Liver (tissue), 9 donors: ENCODE data around the gene DNAJB11. TPM values are rescaled to one million over a fixed set of nuclear protein-coding genes. Genes with fewer than 3 reads are reported as not detected.

Experiments
- DNase-seq: peaks from one replicate; pipeline ENCODE4 v3.0.0-alpha.2; 2017; ENCODE audit warnings: low spot score
- H3K27ac ChIP-seq, 2 donors: one replicate each; pipeline ENCODE4 v1.7.0; 2013; ENCODE audit warnings: inconsistent platforms in 2 of 2, low read length in 2 of 2, control low read depth in 1 of 2, low read depth in 1 of 2, mild to moderate bottlenecking in 1 of 2
- H3K27me3 ChIP-seq, 4 donors: one replicate each; pipeline versions ENCODE4 v1.6.1 to v1.7.0; 2013; ENCODE audit warnings: low read length in 3 of 4, inconsistent platforms in 1 of 4, mild to moderate bottlenecking in 1 of 4, moderate library complexity in 1 of 4; ENCODE audit not compliant: control insufficient read depth in 4 of 4, insufficient read depth in 4 of 4
- H3K36me3 ChIP-seq, 4 donors: one replicate each; pipeline versions ENCODE4 v1.6.1 to v1.7.0; 2013; ENCODE audit warnings: low read length in 3 of 4, mild to moderate bottlenecking in 3 of 4, low read depth in 1 of 4, moderate library complexity in 1 of 4; ENCODE audit not compliant: control insufficient read depth in 4 of 4, insufficient read depth in 3 of 4
- H3K4me1 ChIP-seq, 4 donors: one replicate each; pipeline versions ENCODE4 v1.6.1 to v1.7.0; 2013; ENCODE audit warnings: low read length in 3 of 4, mild to moderate bottlenecking in 3 of 4, moderate library complexity in 1 of 4; ENCODE audit not compliant: control insufficient read depth in 4 of 4, insufficient read depth in 4 of 4
- H3K4me3 ChIP-seq, 3 donors: one replicate each; pipeline versions ENCODE4 v1.6.1 to v1.7.0; 2013; ENCODE audit warnings: low read length in 3 of 3, control low read depth in 1 of 3, low read depth in 1 of 3, mild to moderate bottlenecking in 1 of 3
- H3K9ac ChIP-seq, 2 donors: one replicate each; pipeline ENCODE4 v1.7.0; 2013; ENCODE audit warnings: low read length in 2 of 2, mild to moderate bottlenecking in 2 of 2, moderate library complexity in 2 of 2, control low read depth in 1 of 2, low read depth in 1 of 2
- H3K9me3 ChIP-seq, 4 donors: one replicate each; pipeline versions ENCODE4 v1.6.1 to v1.7.0; 2013; ENCODE audit warnings: low read length in 3 of 4; ENCODE audit not compliant: control insufficient read depth in 4 of 4
- ATF3 ChIP-seq: IDR thresholded peaks from 2 replicates; pipeline ENCODE4 v1.6.1; 2016; ENCODE audit warnings: antibody characterized with exemption
- CTCF ChIP-seq: fragments of 150-350 bp; IDR thresholded peaks from 2 replicates; pipeline ENCODE4 v1.5.1; 2017; ENCODE audit warnings: improper control_type of control experiment, low read depth, low read length; ENCODE audit not compliant: missing input control
- GABPA ChIP-seq, 2 donors: IDR thresholded peaks in 1 of 2; conservative IDR thresholded peaks in 1 of 2; 2 replicates each; pipeline ENCODE4 v1.6.1; 2016; ENCODE audit warnings: antibody characterized with exemption in 2 of 2, mild to moderate bottlenecking in 1 of 2, moderate library complexity in 1 of 2
- HNF4A ChIP-seq, 2 donors: conservative IDR thresholded peaks; 2 replicates each; pipeline ENCODE4 v1.6.1; 2016; ENCODE audit warnings: antibody characterized with exemption in 2 of 2, mild to moderate bottlenecking in 2 of 2
- HNF4G ChIP-seq: IDR thresholded peaks from 2 replicates; pipeline ENCODE4 v1.6.1; 2016; ENCODE audit warnings: antibody characterized with exemption
- JUND ChIP-seq, 2 donors: IDR thresholded peaks; 2 replicates each; pipeline ENCODE4 v1.6.1; 2016; ENCODE audit warnings: antibody characterized with exemption in 2 of 2
- REST ChIP-seq: IDR thresholded peaks from 2 replicates; pipeline ENCODE4 v1.6.1; 2016; ENCODE audit warnings: antibody characterized with exemption, mild to moderate bottlenecking
- RXRA ChIP-seq, 2 donors: IDR thresholded peaks; 2 replicates each; pipeline ENCODE4 v1.6.1; 2017 to 2018; ENCODE audit warnings: antibody characterized with exemption in 2 of 2, mild to moderate bottlenecking in 1 of 2
- SP1 ChIP-seq: IDR thresholded peaks from 2 replicates; pipeline ENCODE4 v1.6.1; 2018; ENCODE audit warnings: antibody characterized with exemption, mild to moderate bottlenecking
- TAF1 ChIP-seq: conservative IDR thresholded peaks from 2 replicates; pipeline ENCODE4 v1.6.1; 2016; ENCODE audit warnings: antibody characterized with exemption, mild to moderate bottlenecking
- WGBS: extraction: QIAGEN DNeasy Blood & Tissue Kit; methylation state at CpG from one replicate; pipeline ENCODE4 v1.1.7; 2013; 5-methylcytosine and 5-hydroxymethylcytosine counted together
- polyA plus RNA-seq, 2 donors: library from polyadenylated mRNA; stranded (reverse) in 1 of 2; unstranded in 1 of 2; fragments of 200-250 nt in 1 of 2; fragments of >200 nt in 1 of 2; fragmentation: Nextera tagmentation in 1 of 2; extraction: Ambion mirVana in 1 of 2; gene quantifications; one replicate each; pipeline versions ENCODE4 v1.2.1 to v1.2.3, GENCODE V29; 2013 to 2015
- total RNA-seq, 2 donors: library from RNA; depleted of rRNA; stranded (reverse); fragments of >200 nt; gene quantifications; one replicate each; pipeline ENCODE4 v1.2.3, GENCODE V29; 2014
- TF ChIP-seq, protein P1 (sequence below): IDR thresholded peaks from 2 replicates; pipeline ENCODE4 v1.6.1; 2016; ENCODE audit warnings: antibody characterized with exemption
- TF ChIP-seq, protein P2 (sequence below): IDR thresholded peaks from 2 replicates; pipeline ENCODE4 v1.6.1; 2016; ENCODE audit warnings: antibody characterized with exemption
- donor health status: healthy.
- donor health status: healthy.
- donor health status: healthy.
- donor health status: healthy.
- donor health status: healthy.

The DNAJB11 gene
- total and polyA plus RNA-seq, 4 donors = 30.2 to 101 (median 56.0) TPM

GRCh38 chr3:186599785-186600166, 29.3 kb downstream of the DNAJB11 start:
- Histone ChIP-seq H3K36me3 (no peaks in the 10 kb centered on the region), H3K4me3 (peak overlapping the region in 1 of 3 donors; percentile 15), H3K4me1 (peaks cover 16 to 70% (median 51%) of the 10 kb centered on the region in 4 donors), H3K9me3 (no peaks in the 10 kb centered on the region), H3K27ac (peak overlapping the region; percentile 78 to 84), H3K27me3 (no peaks in the 10 kb centered on the region), H3K9ac (peak overlapping the region; percentile 25 to 57)
- no peak for DNase-seq
- 41% methylated on average over 2 of the region's 2 CpGs for WGBS
- peak; percentile 5 for TF ChIP-seq SP1
- TF ChIP-seq HNF4G = peak; percentile 3
- TF ChIP-seq TAF1 = no peak

DNA sequence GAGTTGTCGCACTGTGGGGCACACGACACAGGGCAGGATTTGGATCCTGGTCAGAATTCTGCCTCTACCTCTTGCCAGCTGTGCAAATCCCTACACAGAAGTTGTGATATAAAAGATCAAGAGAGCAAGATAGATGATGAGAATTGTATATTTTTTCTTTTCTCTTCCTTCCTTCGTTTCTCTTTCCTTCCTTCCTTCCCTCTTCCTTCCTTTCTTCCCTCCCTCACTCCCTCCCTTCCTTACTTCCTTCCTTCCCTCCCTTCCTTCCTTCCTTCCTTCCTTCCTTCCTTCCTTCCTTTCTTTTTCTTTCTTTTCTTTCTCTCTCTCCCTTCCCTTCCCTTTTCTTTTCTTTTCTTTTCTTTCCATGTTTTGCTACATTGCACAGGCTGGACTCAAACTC, 30.4 kb downstream of the DNAJB11 start:
- Histone ChIP-seq H3K9ac (no peak overlapping the region), H3K27me3 (no peaks in the 10 kb centered on the region), H3K4me1 (peaks cover 18 to 73% (median 58%) of the 10 kb centered on the region in 4 donors), H3K4me3 (no peak overlapping the region), H3K27ac (peak overlapping the region; percentile 78 to 84), H3K9me3 (no peaks in the 10 kb centered on the region), H3K36me3 (no peaks in the 10 kb centered on the region)
- TF ChIP-seq GABPA (IDR thresholded peaks at IDR 0.05 in 1 of 2, conservative IDR thresholded peaks at IDR 0.05 in 1 of 2) (no peak), HNF4G (no peak), CTCF (no peak), ATF3 (no peak), TAF1 (no peak), REST (no peak), SP1 (no peak), JUND (IDR thresholded peaks at IDR 0.05) (no peak), HNF4A (conservative IDR thresholded peaks at IDR 0.05) (no peak), RXRA (IDR thresholded peaks at IDR 0.05) (no peak)
- TF ChIP-seq, protein P1, sequence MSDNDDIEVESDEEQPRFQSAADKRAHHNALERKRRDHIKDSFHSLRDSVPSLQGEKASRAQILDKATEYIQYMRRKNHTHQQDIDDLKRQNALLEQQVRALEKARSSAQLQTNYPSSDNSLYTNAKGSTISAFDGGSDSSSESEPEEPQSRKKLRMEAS = no peak
- TF ChIP-seq, protein P2, sequence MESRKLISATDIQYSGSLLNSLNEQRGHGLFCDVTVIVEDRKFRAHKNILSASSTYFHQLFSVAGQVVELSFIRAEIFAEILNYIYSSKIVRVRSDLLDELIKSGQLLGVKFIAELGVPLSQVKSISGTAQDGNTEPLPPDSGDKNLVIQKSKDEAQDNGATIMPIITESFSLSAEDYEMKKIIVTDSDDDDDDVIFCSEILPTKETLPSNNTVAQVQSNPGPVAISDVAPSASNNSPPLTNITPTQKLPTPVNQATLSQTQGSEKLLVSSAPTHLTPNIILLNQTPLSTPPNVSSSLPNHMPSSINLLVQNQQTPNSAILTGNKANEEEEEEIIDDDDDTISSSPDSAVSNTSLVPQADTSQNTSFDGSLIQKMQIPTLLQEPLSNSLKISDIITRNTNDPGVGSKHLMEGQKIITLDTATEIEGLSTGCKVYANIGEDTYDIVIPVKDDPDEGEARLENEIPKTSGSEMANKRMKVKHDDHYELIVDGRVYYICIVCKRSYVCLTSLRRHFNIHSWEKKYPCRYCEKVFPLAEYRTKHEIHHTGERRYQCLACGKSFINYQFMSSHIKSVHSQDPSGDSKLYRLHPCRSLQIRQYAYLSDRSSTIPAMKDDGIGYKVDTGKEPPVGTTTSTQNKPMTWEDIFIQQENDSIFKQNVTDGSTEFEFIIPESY = no peak
- no peak for DNase-seq
- WGBS = 27% methylated on average over 3 of the region's 3 CpGs
